Duodenal mucosa (tissue), 2 donors: ENCODE results near the gene ZSCAN5A.

Experiments
- H3K27ac ChIP-seq: one replicate; pipeline ENCODE4 v1.7.0; 2013; ENCODE audit warnings: low read depth, low read length
- H3K27me3 ChIP-seq, 2 donors: one replicate each; pipeline ENCODE4 v1.7.0; 2013; ENCODE audit warnings: low read length in 2 of 2, control low read depth in 1 of 2; ENCODE audit not compliant: insufficient read depth in 2 of 2, control insufficient read depth in 1 of 2
- H3K36me3 ChIP-seq, 2 donors: one replicate each; pipeline ENCODE4 v1.7.0; 2013; ENCODE audit warnings: low read length in 2 of 2, control low read depth in 1 of 2; ENCODE audit not compliant: insufficient read depth in 2 of 2, control insufficient read depth in 1 of 2
- H3K4me1 ChIP-seq, 2 donors: one replicate each; pipeline ENCODE4 v1.7.0; 2013; ENCODE audit warnings: low read length in 2 of 2, control low read depth in 1 of 2; ENCODE audit not compliant: insufficient read depth in 2 of 2, control insufficient read depth in 1 of 2
- H3K4me3 ChIP-seq, 2 donors: one replicate each; pipeline ENCODE4 v1.7.0; 2013; ENCODE audit warnings: low read length in 2 of 2, low read depth in 1 of 2
- H3K9ac ChIP-seq, 2 donors: one replicate each; pipeline ENCODE4 v1.7.0; 2013; ENCODE audit warnings: low read length in 2 of 2, low read depth in 1 of 2
- H3K9me3 ChIP-seq, 2 donors: one replicate each; pipeline ENCODE4 v1.7.0; 2013; ENCODE audit warnings: low read length in 2 of 2, control low read depth in 1 of 2; ENCODE audit not compliant: control insufficient read depth in 1 of 2

The ZSCAN5A gene

DNA sequence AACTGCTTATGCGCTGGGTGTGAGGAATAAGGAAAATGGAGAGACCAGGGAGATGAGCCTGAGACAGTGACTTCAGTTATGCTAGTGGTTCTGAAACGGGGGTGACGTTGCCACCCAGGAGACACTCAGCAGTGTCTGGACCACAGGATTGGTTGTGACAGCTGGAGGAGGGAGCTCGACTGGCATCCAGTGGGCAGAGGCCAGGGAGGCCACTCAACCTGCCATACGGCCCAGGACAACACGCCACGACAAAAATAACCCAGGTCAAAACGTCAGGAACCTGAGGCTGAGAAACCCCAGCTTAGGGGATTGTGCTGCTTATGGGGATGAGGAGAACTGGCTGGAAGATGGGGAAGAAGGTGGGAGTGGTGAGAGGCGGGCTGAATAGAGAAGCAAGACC, 10.4 kb downstream of the ZSCAN5A start:
- Histone ChIP-seq H3K4me3 (no peak overlapping the region), H3K36me3 (peaks cover 13 to 31% of the 10 kb centered on the region in 2 donors), H3K9me3 (no peaks in the 10 kb centered on the region)

GRCh38 chr19:56301886-56302620, 12.6 kb downstream of the ZSCAN5A start:
- Histone ChIP-seq H3K4me3 (no peak overlapping the region), H3K36me3 (peaks cover 13 to 32% of the 10 kb centered on the region in 2 donors), H3K9me3 (no peaks in the 10 kb centered on the region), H3K4me1 (no peaks in the 10 kb centered on the region), H3K9ac (no peak overlapping the region), H3K27ac (no peak overlapping the region), H3K27me3 (no peaks in the 10 kb centered on the region)

More for the DNA sequence above, 10.4 kb downstream of the ZSCAN5A start:
- H3K9ac ChIP-seq, result no peak overlapping the region
- H3K4me1 ChIP-seq, result no peaks in the 10 kb centered on the region
- H3K27ac ChIP-seq, result no peak overlapping the region
- H3K27me3 ChIP-seq, result no peaks in the 10 kb centered on the region

DNA sequence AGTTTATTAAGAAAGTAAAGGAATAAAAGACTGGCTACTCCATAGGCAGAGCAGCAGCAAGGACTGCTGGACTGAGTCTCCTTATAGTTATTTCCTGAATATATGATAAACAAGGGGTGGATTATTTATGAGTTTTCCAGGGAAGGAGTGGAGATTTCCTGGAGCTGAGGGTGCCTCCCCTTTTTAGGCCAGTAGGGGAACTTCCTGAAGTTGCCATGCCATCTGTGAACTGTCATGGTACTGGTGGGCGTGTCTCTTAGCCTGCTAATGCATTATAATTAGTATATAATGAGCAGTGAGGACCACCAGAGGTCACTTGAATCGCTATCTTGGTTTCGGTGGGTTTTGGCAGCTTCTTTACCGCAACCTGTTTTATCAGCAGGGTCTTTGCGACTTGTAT, 13.5 kb downstream of the ZSCAN5A start:
- H3K9ac ChIP-seq, result no peak overlapping the region
- H3K4me3 ChIP-seq, result no peak overlapping the region
- H3K27me3 ChIP-seq, result no peaks in the 10 kb centered on the region
- no peak overlapping the region for H3K27ac ChIP-seq
- H3K4me1 ChIP-seq, result no peaks in the 10 kb centered on the region
- no peaks in the 10 kb centered on the region for H3K9me3 ChIP-seq
- peaks cover 13 to 33% of the 10 kb centered on the region in 2 donors for H3K36me3 ChIP-seq

DNA sequence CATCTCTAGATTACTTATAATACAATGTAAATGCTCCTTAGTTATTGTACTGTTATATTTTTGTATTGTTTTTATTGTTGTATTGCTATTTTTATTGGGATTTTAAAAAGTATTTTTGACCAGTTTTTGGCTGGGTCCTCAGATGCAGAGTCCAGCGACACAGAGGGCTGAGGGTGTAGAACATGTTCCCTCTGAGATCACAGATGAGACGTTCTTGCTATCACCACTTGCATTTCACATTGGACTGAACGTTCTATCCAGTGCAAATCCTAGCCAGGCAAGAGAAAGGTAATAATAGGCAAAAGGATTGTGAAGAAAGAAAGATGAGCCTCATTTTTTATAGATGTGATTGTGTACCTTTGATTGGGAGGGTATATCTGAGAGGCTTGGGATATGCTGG, 15.0 kb downstream of the ZSCAN5A start:
- Histone ChIP-seq H3K4me3 (no peak overlapping the region), H3K4me1 (no peaks in the 10 kb centered on the region), H3K9me3 (no peaks in the 10 kb centered on the region), H3K27me3 (no peaks in the 10 kb centered on the region), H3K36me3 (peaks cover 11 to 33% of the 10 kb centered on the region in 2 donors), H3K9ac (no peak overlapping the region), H3K27ac (no peak overlapping the region)

- H3K36me3 ChIP-seq, result peaks cover 11 to 33% of the 10 kb centered on the region in 2 donors
- no peak overlapping the region for H3K4me3 ChIP-seq
- H3K4me1 ChIP-seq, result no peaks in the 10 kb centered on the region
- H3K9ac ChIP-seq, result no peak overlapping the region
- no peak overlapping the region for H3K27ac ChIP-seq
- H3K27me3 ChIP-seq, result no peaks in the 10 kb centered on the region
- H3K9me3 ChIP-seq, result no peaks in the 10 kb centered on the region
Measured at GRCh38 chr19:56297010-56297409, 17.6 kb downstream of the ZSCAN5A start.

DNA sequence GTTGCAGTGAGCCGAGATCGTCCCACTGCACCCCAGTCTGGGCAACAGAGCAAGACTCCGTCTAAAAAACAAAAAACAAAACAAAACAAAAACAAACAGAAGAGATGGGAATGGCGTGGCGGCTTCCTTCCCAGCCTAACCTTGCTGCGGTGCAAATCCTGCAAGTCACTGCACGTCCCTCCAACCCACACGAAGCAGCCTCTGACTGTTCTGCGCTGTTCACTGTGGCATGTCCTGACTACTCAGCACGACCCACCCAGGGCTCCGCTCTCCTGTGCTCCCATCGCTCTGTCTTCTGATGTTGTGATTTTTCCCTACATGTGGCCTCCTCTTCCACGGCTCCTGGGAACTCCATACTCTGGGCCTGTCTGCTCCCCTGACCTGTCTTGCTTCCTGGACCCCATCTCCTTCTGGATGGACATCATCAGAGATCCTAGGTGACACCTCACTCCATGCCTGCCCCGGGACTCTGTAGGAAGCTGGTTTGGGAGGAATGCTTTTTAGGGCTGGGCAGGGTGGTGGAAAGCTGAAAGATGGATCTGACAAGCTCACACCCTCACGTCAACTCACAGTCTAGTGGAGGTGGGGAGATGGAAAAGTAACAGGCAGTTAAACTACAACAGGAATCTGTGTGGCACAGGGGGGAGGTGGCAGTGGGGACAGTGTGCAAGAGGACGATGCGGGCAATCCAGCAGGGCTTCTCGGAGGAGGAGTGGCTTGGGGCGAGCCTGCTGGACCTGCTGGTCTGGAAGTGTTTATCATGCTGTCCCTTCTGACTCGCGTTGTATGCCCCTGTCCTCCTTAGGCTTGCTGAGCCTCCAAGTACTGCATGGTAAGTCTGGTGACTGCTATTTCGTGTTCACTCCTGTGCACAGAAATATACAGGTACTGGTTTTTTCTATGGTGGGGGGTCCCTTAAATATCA, 18.8 kb downstream of the ZSCAN5A start:
- Histone ChIP-seq H3K27ac (no peak overlapping the region), H3K4me3 (no peak overlapping the region), H3K9me3 (no peaks in the 10 kb centered on the region), H3K4me1 (no peaks in the 10 kb centered on the region), H3K27me3 (no peaks in the 10 kb centered on the region), H3K9ac (no peak overlapping the region), H3K36me3 (peaks cover 7 to 35% of the 10 kb centered on the region in 2 donors)

DNA sequence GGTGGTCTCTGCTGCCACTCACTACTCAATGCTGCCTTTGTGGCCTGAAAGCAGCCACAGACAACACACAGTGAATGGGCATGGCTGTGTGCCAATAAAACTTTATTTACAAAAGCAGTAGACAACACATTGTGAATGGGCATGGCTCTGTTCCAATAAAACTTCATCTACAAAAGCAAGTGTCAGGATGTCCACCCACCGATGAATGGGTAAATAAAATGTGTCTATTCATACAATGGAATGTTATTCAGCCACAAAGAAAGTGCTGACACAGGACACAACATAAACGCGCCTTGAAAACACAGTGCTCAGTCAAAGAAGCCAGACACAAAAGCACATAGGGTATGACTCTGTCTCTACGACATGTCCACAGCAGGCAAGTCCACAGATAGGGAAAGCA, 20.1 kb downstream of the ZSCAN5A start:
- no peaks in the 10 kb centered on the region for H3K9me3 ChIP-seq
- peaks cover 7 to 35% of the 10 kb centered on the region in 2 donors for H3K36me3 ChIP-seq
- no peaks in the 10 kb centered on the region for H3K27me3 ChIP-seq
- H3K27ac ChIP-seq, result no peak overlapping the region
- H3K4me3 ChIP-seq, result no peak overlapping the region
- no peak overlapping the region for H3K9ac ChIP-seq
- H3K4me1 ChIP-seq, result no peaks in the 10 kb centered on the region

GRCh38 chr19:56291867-56292266, 22.8 kb downstream of the ZSCAN5A start:
- Histone ChIP-seq H3K9ac (no peak overlapping the region), H3K36me3 (peaks cover 3 to 31% of the 10 kb centered on the region in 2 donors), H3K27ac (no peak overlapping the region), H3K4me1 (no peaks in the 10 kb centered on the region), H3K4me3 (no peak overlapping the region), H3K27me3 (no peaks in the 10 kb centered on the region), H3K9me3 (no peaks in the 10 kb centered on the region)

DNA sequence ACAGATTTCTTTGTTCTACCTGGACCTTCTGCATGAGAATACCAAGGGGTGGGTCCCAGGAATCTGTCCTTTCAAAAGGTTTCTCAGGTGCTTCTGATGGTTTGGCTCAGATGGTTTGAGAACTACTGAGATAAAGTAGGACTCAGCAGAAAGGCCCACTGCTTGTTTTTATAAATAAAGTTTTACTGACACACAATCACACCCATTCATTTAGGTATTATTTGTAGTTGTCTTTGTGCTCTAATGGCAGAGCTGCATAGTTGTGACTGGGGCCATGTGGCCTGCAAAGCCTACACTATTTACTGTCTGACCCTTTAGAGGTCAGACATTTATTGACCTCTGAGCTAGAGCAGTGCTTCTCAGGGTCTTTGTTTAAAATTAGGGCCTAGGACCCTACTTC, 24.5 kb downstream of the ZSCAN5A start:
- no peak overlapping the region for H3K4me3 ChIP-seq
- no peak overlapping the region for H3K9ac ChIP-seq
- no peaks in the 10 kb centered on the region for H3K9me3 ChIP-seq
- H3K36me3 ChIP-seq, result peaks cover 3 to 27% of the 10 kb centered on the region in 2 donors
- no peak overlapping the region for H3K27ac ChIP-seq
- H3K4me1 ChIP-seq, result no peaks in the 10 kb centered on the region
- H3K27me3 ChIP-seq, result no peaks in the 10 kb centered on the region

- no peak overlapping the region for H3K4me3 ChIP-seq
- H3K4me1 ChIP-seq, result no peaks in the 10 kb centered on the region
- H3K9me3 ChIP-seq, result no peaks in the 10 kb centered on the region
- H3K27me3 ChIP-seq, result no peaks in the 10 kb centered on the region
- no peak overlapping the region for H3K27ac ChIP-seq
- peaks cover 0 to 8% of the 10 kb centered on the region in 2 donors for H3K36me3 ChIP-seq
- H3K9ac ChIP-seq, result no peak overlapping the region
Measured at GRCh38 chr19:56284746-56285145, 29.9 kb downstream of the ZSCAN5A start.
